ENCODE data around the gene LMNB1. TPM values are rescaled to one million over a fixed set of nuclear protein-coding genes. Genes with fewer than 3 reads are reported as not detected.

The LMNB1 gene
- total RNA-seq, 2 donors from 2014 or later = 185 to 205 TPM

GRCh38 chr5:126846344-126846743, 69.4 kb downstream of the LMNB1 start:
- H3K36me3 ChIP-seq (ENCODE audit: control insufficient read depth, insufficient read depth, low read length) = no peaks in the 10 kb centered on the region
- no peak for DNase-seq
- H3K36me3 Mint-ChIP-seq (ENCODE audit: low read depth) = no peaks in the 10 kb centered on the region
- H3K9me3 Mint-ChIP-seq = no peaks in the 10 kb centered on the region
- peak overlapping the region; percentile 2 for H3K27ac Mint-ChIP-seq
- no peaks in the 10 kb centered on the region for H3K27me3 ChIP-seq (ENCODE audit: control insufficient read depth, insufficient read depth, low read length, poor library complexity, severe bottlenecking)
- H3K4me1 Mint-ChIP-seq = peaks cover 85% of the 10 kb centered on the region
- H3K4me1 ChIP-seq (ENCODE audit: control insufficient read depth, insufficient read depth, low read length) = peaks cover 26% of the 10 kb centered on the region
- peak; percentile 44 for TF ChIP-seq CTCF (conservative IDR thresholded peaks at IDR 0.05)
- H3K9me3 ChIP-seq (ENCODE audit: control insufficient read depth, low read length) = no peaks in the 10 kb centered on the region
- no peak overlapping the region for H3K27ac ChIP-seq (ENCODE audit: low read depth, low read length)
- no peak overlapping the region for H3K4me3 Mint-ChIP-seq
- no peak overlapping the region for H3K9ac ChIP-seq (ENCODE audit: extremely low read depth, low read length, poor library complexity, severe bottlenecking)
- H3K27me3 Mint-ChIP-seq (ENCODE audit: insufficient read depth) = no peaks in the 10 kb centered on the region
- no peak overlapping the region for H3K4me3 ChIP-seq (ENCODE audit: low read length)

GRCh38 chr5:126846744-126847455, 70.0 kb downstream of the LMNB1 start:
- Histone ChIP-seq H3K36me3 (ENCODE audit: control insufficient read depth, insufficient read depth, low read length) (no peaks in the 10 kb centered on the region), H3K4me3 (ENCODE audit: low read length) (no peak overlapping the region), H3K27me3 (ENCODE audit: control insufficient read depth, insufficient read depth, low read length, poor library complexity, severe bottlenecking) (no peaks in the 10 kb centered on the region), H3K9me3 (ENCODE audit: control insufficient read depth, low read length) (no peaks in the 10 kb centered on the region), H3K27ac (ENCODE audit: low read depth, low read length) (no peak overlapping the region), H3K9ac (ENCODE audit: extremely low read depth, low read length, poor library complexity, severe bottlenecking) (no peak overlapping the region), H3K4me1 (ENCODE audit: control insufficient read depth, insufficient read depth, low read length) (peaks cover 26% of the 10 kb centered on the region)
- H3K27ac Mint-ChIP-seq = peak overlapping the region; percentile 2
- H3K27me3 Mint-ChIP-seq (ENCODE audit: insufficient read depth) = no peaks in the 10 kb centered on the region
- H3K36me3 Mint-ChIP-seq (ENCODE audit: low read depth) = no peaks in the 10 kb centered on the region
- WGBS, 2 experiments (ENCODE audit: insufficient coverage in 1 of 2, insufficient read length in 1 of 2) = 78 to 92% methylated on average over 5 of the region's 5 CpGs
- H3K4me3 Mint-ChIP-seq = no peak overlapping the region
- H3K4me1 Mint-ChIP-seq = peaks cover 85% of the 10 kb centered on the region
- TF ChIP-seq CTCF (conservative IDR thresholded peaks at IDR 0.05) = no peak
- no peaks in the 10 kb centered on the region for H3K9me3 Mint-ChIP-seq
- DNase-seq = peak; percentile 44

GRCh38 chr5:126847456-126847820, 70.5 kb downstream of the LMNB1 start:
- H3K4me1 Mint-ChIP-seq = peaks cover 84% of the 10 kb centered on the region
- no peak overlapping the region for H3K4me3 Mint-ChIP-seq

More at GRCh38 chr5:126847456-126847820, 70.5 kb downstream of the LMNB1 start:
- peaks cover 3% of the 10 kb centered on the region for H3K36me3 Mint-ChIP-seq (ENCODE audit: low read depth)
- no peaks in the 10 kb centered on the region for H3K9me3 Mint-ChIP-seq
- Histone ChIP-seq H3K36me3 (ENCODE audit: control insufficient read depth, insufficient read depth, low read length) (no peaks in the 10 kb centered on the region), H3K9me3 (ENCODE audit: control insufficient read depth, low read length) (no peaks in the 10 kb centered on the region), H3K27ac (ENCODE audit: low read depth, low read length) (no peak overlapping the region), H3K4me3 (ENCODE audit: low read length) (no peak overlapping the region), H3K27me3 (ENCODE audit: control insufficient read depth, insufficient read depth, low read length, poor library complexity, severe bottlenecking) (no peaks in the 10 kb centered on the region), H3K9ac (ENCODE audit: extremely low read depth, low read length, poor library complexity, severe bottlenecking) (no peak overlapping the region), H3K4me1 (ENCODE audit: control insufficient read depth, insufficient read depth, low read length) (peaks cover 26% of the 10 kb centered on the region)
- no peaks in the 10 kb centered on the region for H3K27me3 Mint-ChIP-seq (ENCODE audit: insufficient read depth)
- DNase-seq = no peak
- WGBS, 2 experiments (ENCODE audit: insufficient coverage in 1 of 2, insufficient read length in 1 of 2) = 92 to 96% methylated on average over 4 of the region's 4 CpGs
- TF ChIP-seq CTCF (conservative IDR thresholded peaks at IDR 0.05) = no peak
- H3K27ac Mint-ChIP-seq = no peak overlapping the region
